Neural cell (in vitro differentiated cells): ENCODE measurements around the gene WBP11. TPM values are rescaled to one million over a fixed set of nuclear protein-coding genes. Genes with fewer than 3 reads are reported as not detected.

Source experiments
- H2AFZ ChIP-seq: fragments of 200-600, 300-800 bp; sonication (generic), shearing (Covaris generic); 2 replicates; pipeline ENCODE4 v1.6.0; 2014; ENCODE audit warnings: low read depth, mild to moderate bottlenecking, antibody characterized with exemption, low read length, moderate library complexity
- H3F3A ChIP-seq: fragments of 200-600 bp; shearing (Covaris generic); 2 replicates; pipeline ENCODE4 v1.6.1; 2016; ENCODE audit warnings: mild to moderate bottlenecking, moderate library complexity, mixed read lengths, antibody characterized with exemption, low read length; ENCODE audit not compliant: insufficient read depth, poor library complexity, severe bottlenecking
- H3K27ac ChIP-seq: fragments of 200-600, 300-800 bp; sonication (generic), shearing (Covaris generic); 2 replicates; pipeline ENCODE4 v1.5.1; 2014; ENCODE audit warnings: mild to moderate bottlenecking, low read length, moderate library complexity
- H3K27me3 ChIP-seq: fragments of 300-800, 200-600 bp; sonication (generic), shearing (Covaris generic); 2 replicates; pipeline ENCODE4 v1.6.0; 2014; ENCODE audit warnings: mild to moderate bottlenecking, low read depth, low read length, moderate library complexity; ENCODE audit not compliant: insufficient read depth
- H3K36me3 ChIP-seq: fragments of 300-800, 200-600 bp; sonication (generic), shearing (Covaris generic); 2 replicates; pipeline ENCODE4 v1.5.1; 2014; ENCODE audit warnings: mild to moderate bottlenecking, antibody characterized with exemption, low read length, moderate library complexity; ENCODE audit not compliant: insufficient read depth
- H3K4me2 ChIP-seq: fragments of 300-800, 200-600 bp; sonication (generic), shearing (Covaris generic); 2 replicates; pipeline ENCODE4 v1.6.0; 2014; ENCODE audit warnings: mild to moderate bottlenecking, low read length
- H3K4me3 ChIP-seq: fragments of 300-800, 200-600 bp; sonication (generic), shearing (Covaris generic); 2 replicates; pipeline ENCODE4 v1.5.1; 2014; ENCODE audit warnings: mild to moderate bottlenecking, low read length, moderate library complexity
- H3K79me2 ChIP-seq: fragments of 200-600 bp; shearing (Covaris generic); replicated peaks from 2 replicates; pipeline ENCODE4 v1.6.0; 2014; ENCODE audit warnings: mild to moderate bottlenecking, low read length, moderate library complexity; ENCODE audit not compliant: insufficient read depth
- H3K9ac ChIP-seq: fragments of 300-800, 200-600 bp; sonication (generic), shearing (Covaris generic); 2 replicates; pipeline ENCODE4 v1.6.1; 2016; ENCODE audit warnings: mild to moderate bottlenecking, low read length, mixed read lengths
- H3K9me2 ChIP-seq: fragments of 200-600 bp; shearing (Covaris generic); 2 replicates; pipeline ENCODE4 v1.6.1; 2016; ENCODE audit warnings: mild to moderate bottlenecking, low read length, mixed read lengths; ENCODE audit not compliant: insufficient read depth
- H3K9me3 ChIP-seq: fragments of 200-600, 300-800 bp; sonication (generic), shearing (Covaris generic); 2 replicates; pipeline ENCODE4 v1.6.1; 2016; ENCODE audit warnings: mild to moderate bottlenecking, mixed run types, low read length, moderate library complexity, mixed read lengths
- H4K20me1 ChIP-seq: fragments of 200-600 bp; shearing (Covaris generic); 2 replicates; pipeline ENCODE4 v1.6.1; 2016; ENCODE audit warnings: mild to moderate bottlenecking, mixed run types; ENCODE audit not compliant: insufficient read depth
- CTCF ChIP-seq: fragments of 450-650 bp; IDR thresholded peaks from 2 replicates; pipeline ENCODE4 v1.5.1; 2014; ENCODE audit warnings: antibody characterized with exemption, mild to moderate bottlenecking, moderate library complexity; ENCODE audit not compliant: poor library complexity, severe bottlenecking
- EP300 ChIP-seq: fragments of 450-650 bp; conservative IDR thresholded peaks from 2 replicates; pipeline ENCODE4 v1.6.1; 2014; ENCODE audit warnings: antibody characterized with exemption, mild to moderate bottlenecking, moderate library complexity; ENCODE audit not compliant: poor library complexity, severe bottlenecking
- EZH2 ChIP-seq: fragments of 200-600, 300-800 bp; shearing (Covaris generic), sonication (generic); IDR thresholded peaks from 2 replicates; pipeline ENCODE4 v1.6.1; 2014; ENCODE audit warnings: antibody characterized with exemption, low read length, borderline replicate concordance, mild to moderate bottlenecking; ENCODE audit not compliant: insufficient read depth, poor library complexity, severe bottlenecking
- MXI1 ChIP-seq: fragments of 450-650 bp; conservative IDR thresholded peaks from 2 replicates; pipeline ENCODE4 v1.6.1; 2014; ENCODE audit warnings: antibody characterized with exemption, mild to moderate bottlenecking; ENCODE audit not compliant: poor library complexity, severe bottlenecking
- POLR2AphosphoS5 ChIP-seq: IDR thresholded peaks from 2 replicates; pipeline ENCODE4 v1.6.1; 2012
- RAD21 ChIP-seq: fragments of 450-650 bp; conservative IDR thresholded peaks from 2 replicates; pipeline ENCODE4 v1.6.1; 2014; ENCODE audit warnings: antibody characterized with exemption, mild to moderate bottlenecking, moderate library complexity
- REST ChIP-seq: IDR thresholded peaks from 2 replicates; pipeline ENCODE4 v1.6.1; 2012; ENCODE audit warnings: borderline replicate concordance
- SMC3 ChIP-seq: fragments of 450-650 bp; conservative IDR thresholded peaks from 2 replicates; pipeline ENCODE4 v1.6.1; 2014; ENCODE audit warnings: antibody characterized with exemption, mild to moderate bottlenecking, moderate library complexity; ENCODE audit not compliant: poor library complexity
- TAF1 ChIP-seq: IDR thresholded peaks from 2 replicates; pipeline ENCODE4 v1.6.1; 2012; ENCODE audit warnings: low read depth
- polyA plus RNA-seq: library from polyadenylated mRNA; depleted of rRNA; stranded (reverse); fragments of >200 nt; gene quantifications from 2 replicates; pipeline ENCODE4 v1.2.3, GENCODE V29; 2014

Gene WBP11
- polyA plus RNA-seq, 1 donor from 2014 or later = 12.9 TPM

GRCh38 chr12:14782756-14783155 is 20.5 kb downstream of the WBP11 start:
- H3K4me2 ChIP-seq = no peak overlapping the region
- no peaks in the 10 kb centered on the region for H3K27me3 ChIP-seq
- H4K20me1 ChIP-seq = no peaks in the 10 kb centered on the region
- H3K36me3 ChIP-seq = peaks cover 4% of the 10 kb centered on the region
- no peaks in the 10 kb centered on the region for H3K79me2 ChIP-seq
- no peak overlapping the region for H3K4me3 ChIP-seq
- no peaks in the 10 kb centered on the region for H3F3A ChIP-seq
- no peak overlapping the region for H3K9ac ChIP-seq
- no peaks in the 10 kb centered on the region for H3K9me2 ChIP-seq
- H3K27ac ChIP-seq = no peak overlapping the region
- H2AFZ ChIP-seq = no peak overlapping the region
- H3K9me3 ChIP-seq = no peaks in the 10 kb centered on the region
- TF ChIP-seq TAF1 (no peak), EZH2 (no peak), REST (no peak), SMC3 (no peak), MXI1 (no peak), CTCF (no peak), RAD21 (no peak), POLR2AphosphoS5 (no peak), EP300 (no peak)

DNA sequence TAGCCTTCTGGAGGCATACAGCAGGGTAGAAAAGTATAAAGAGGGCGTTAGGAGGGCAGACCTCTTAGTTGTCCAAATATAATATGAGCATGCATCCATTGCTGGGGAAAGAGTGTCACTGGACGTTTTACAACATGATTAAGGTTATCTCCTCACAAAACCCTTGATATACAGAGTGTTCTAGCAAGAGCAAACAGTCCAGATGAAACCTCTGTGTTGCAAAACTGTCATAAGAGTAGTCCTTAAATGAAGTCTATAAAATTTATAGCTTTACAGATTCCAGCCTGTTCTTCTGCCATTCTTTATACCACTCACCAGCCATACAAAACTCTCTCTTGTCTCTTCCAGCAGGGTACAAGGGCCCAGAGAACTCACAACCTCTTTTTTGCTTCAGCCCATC is 21.7 kb downstream of the WBP11 start:
- Histone ChIP-seq H3K79me2 (no peaks in the 10 kb centered on the region), H3K4me3 (no peak overlapping the region)

More for the DNA sequence above, 21.7 kb downstream of the WBP11 start:
- Histone ChIP-seq H3K4me2 (no peak overlapping the region), H3K27ac (no peak overlapping the region), H3K9ac (no peak overlapping the region), H3F3A (no peaks in the 10 kb centered on the region), H3K27me3 (no peaks in the 10 kb centered on the region), H4K20me1 (no peaks in the 10 kb centered on the region), H2AFZ (no peak overlapping the region), H3K9me2 (no peaks in the 10 kb centered on the region), H3K36me3 (peaks cover 4% of the 10 kb centered on the region), H3K9me3 (no peaks in the 10 kb centered on the region)
- no peak for TF ChIP-seq MXI1
- no peak for TF ChIP-seq RAD21
- TF ChIP-seq CTCF = no peak
- no peak for TF ChIP-seq REST
- no peak for TF ChIP-seq EZH2
- TF ChIP-seq EP300 = no peak
- TF ChIP-seq SMC3 = no peak
- TF ChIP-seq TAF1 = no peak
- TF ChIP-seq POLR2AphosphoS5 = no peak
